IPS DF 6.9 (cell line): Measurements from ENCODE around the gene DIRAS2.

Experiments
- DNase-seq: peaks from one replicate; pipeline ENCODE4 v3.0.0-alpha.2; 2013; ENCODE audit warnings: low read depth, low spot score
- H3K27ac ChIP-seq: one replicate; pipeline ENCODE4 v1.5.1; 2013; ENCODE audit warnings: low read length, control low read depth
- H3K27me3 ChIP-seq: 2 replicates; pipeline ENCODE4 v1.6.1; 2013; ENCODE audit warnings: mild to moderate bottlenecking, low read length; ENCODE audit not compliant: control insufficient read depth, insufficient read depth
- H3K36me3 ChIP-seq: 2 replicates; pipeline ENCODE4 v1.6.1; 2013; ENCODE audit warnings: low read length; ENCODE audit not compliant: control insufficient read depth, insufficient read depth
- H3K4me1 ChIP-seq: 2 replicates; pipeline ENCODE4 v1.6.1; 2013; ENCODE audit warnings: low read length; ENCODE audit not compliant: control insufficient read depth, insufficient read depth
- H3K4me3 ChIP-seq: 2 replicates; pipeline ENCODE4 v1.5.1; 2013; ENCODE audit warnings: mild to moderate bottlenecking, low read length
- H3K9me3 ChIP-seq: 2 replicates; pipeline ENCODE4 v1.6.1; 2013; ENCODE audit warnings: low read length, inconsistent platforms; ENCODE audit not compliant: control insufficient read depth, insufficient read depth
- WGBS: extraction: QIAGEN DNeasy Blood & Tissue Kit; methylation state at CpG from one replicate; pipeline ENCODE4 v1.1.7; 2013; ENCODE audit warnings: mixed read lengths, missing lambda C conversion rate; ENCODE audit not compliant: insufficient read length, insufficient coverage; 5-methylcytosine and 5-hydroxymethylcytosine counted together

DIRAS2 gene

DNA sequence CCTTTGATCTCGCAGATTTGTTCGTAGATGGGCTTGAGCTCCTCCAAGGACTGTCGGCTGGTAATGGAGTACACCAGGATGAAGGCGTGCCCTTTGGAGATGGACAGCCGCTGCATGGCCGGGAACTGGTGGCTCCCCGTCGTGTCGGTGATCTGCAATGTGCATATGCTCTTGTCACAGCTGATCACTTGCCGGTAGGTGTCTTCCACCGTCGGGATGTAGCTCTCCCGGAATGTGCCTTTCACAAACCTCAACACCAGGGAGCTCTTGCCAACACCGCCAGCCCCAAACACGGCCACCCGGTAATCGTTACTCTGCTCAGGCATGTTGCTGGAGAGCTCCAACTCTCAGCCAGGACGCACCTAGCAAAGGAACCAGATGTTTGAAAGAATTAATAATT, 29.1 kb downstream of the DIRAS2 start:
- no peaks in the 10 kb centered on the region for H3K36me3 ChIP-seq
- H3K4me1 ChIP-seq = no peaks in the 10 kb centered on the region; the same call in 1 of the 2 replicates
- no peak for DNase-seq
- no peaks in the 10 kb centered on the region for H3K9me3 ChIP-seq
- no peak overlapping the region for H3K4me3 ChIP-seq
- H3K27me3 ChIP-seq = no peaks in the 10 kb centered on the region
- no peak overlapping the region for H3K27ac ChIP-seq
- no CpG with 5 or more reads among the region's 18 CpGs for WGBS

DNA sequence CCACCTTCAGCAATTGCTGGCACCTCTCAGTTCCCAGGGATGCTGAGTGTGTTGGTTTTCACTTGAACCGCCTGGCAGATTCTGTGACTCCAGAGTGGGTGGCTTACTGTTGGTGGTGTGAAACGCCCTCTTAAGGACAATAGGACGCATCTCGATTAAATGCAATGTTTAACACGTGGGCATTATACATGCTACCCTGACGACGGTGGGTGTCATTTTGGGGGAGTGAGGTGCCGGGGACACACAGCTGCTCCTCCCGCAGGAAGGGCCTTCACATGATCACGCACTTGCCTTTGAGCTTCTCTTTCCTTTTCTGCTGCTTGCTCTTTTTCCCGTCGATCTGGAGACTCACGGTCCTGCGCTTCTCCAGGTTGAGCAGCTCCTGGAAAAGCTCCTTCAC, 29.7 kb downstream of the DIRAS2 start:
- DNase-seq = no peak
- no peaks in the 10 kb centered on the region; the same call in 1 of the 2 replicates for H3K4me1 ChIP-seq
- H3K27me3 ChIP-seq = no peaks in the 10 kb centered on the region
- no peaks in the 10 kb centered on the region for H3K36me3 ChIP-seq
- no peak overlapping the region; the same call in 1 of the 2 replicates for H3K4me3 ChIP-seq
- no peak overlapping the region for H3K27ac ChIP-seq
- H3K9me3 ChIP-seq = no peaks in the 10 kb centered on the region
- no CpG with 5 or more reads among the region's 14 CpGs for WGBS

DNA sequence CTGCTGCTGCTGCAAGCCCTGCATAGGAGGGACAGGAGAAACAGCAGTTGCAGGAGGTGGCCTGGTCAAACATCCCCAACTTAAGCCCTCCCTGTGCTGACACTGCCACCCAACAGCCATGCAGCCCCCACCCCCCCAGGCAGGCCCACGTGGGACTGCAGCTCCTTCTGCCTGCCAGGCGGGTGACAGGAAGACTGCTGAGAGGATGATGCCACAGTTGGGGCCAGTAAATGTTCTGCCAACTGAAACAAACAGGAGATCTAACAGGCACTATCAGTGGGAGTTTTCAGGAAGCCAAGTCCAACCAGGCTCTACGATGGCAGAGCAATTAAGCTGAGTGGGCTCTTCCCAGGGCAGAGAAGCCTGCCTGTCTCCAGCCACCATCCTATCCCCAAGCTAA, 31.1 kb downstream of the DIRAS2 start:
- Histone ChIP-seq H3K27me3 (no peaks in the 10 kb centered on the region), H3K27ac (no peak overlapping the region), H3K4me3 (no peak overlapping the region), H3K4me1 (no peaks in the 10 kb centered on the region; the same call in 1 of the 2 replicates), H3K36me3 (no peaks in the 10 kb centered on the region), H3K9me3 (no peaks in the 10 kb centered on the region)
- WGBS = no CpG with 5 or more reads among the region's 3 CpGs
- DNase-seq = no peak

DNA sequence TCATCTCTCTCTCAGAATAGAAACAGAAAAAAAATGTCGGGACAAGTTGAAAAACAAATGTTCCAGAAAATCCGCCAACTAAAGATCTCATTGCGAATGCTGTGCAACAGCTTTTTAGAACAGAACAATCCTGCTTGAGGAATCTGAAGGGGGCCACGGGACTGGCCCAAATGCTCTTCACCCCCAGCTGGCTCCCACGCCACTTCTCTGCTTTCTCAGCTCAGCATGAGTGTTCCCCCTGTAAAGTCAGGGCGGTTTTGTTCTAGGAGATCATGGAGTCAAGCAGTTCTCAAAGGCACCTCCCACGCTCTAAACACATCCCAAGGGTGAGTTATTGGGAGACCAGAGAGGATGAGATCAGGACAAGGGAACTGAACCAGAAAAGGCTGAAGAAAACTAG, 31.5 kb downstream of the DIRAS2 start:
- Histone ChIP-seq H3K4me3 (no peak overlapping the region), H3K4me1 (no peaks in the 10 kb centered on the region; the same call in 1 of the 2 replicates), H3K9me3 (no peaks in the 10 kb centered on the region), H3K36me3 (no peaks in the 10 kb centered on the region), H3K27ac (no peak overlapping the region), H3K27me3 (no peaks in the 10 kb centered on the region)
- DNase-seq = no peak
- WGBS = no CpG with 5 or more reads among the region's 7 CpGs

DNA sequence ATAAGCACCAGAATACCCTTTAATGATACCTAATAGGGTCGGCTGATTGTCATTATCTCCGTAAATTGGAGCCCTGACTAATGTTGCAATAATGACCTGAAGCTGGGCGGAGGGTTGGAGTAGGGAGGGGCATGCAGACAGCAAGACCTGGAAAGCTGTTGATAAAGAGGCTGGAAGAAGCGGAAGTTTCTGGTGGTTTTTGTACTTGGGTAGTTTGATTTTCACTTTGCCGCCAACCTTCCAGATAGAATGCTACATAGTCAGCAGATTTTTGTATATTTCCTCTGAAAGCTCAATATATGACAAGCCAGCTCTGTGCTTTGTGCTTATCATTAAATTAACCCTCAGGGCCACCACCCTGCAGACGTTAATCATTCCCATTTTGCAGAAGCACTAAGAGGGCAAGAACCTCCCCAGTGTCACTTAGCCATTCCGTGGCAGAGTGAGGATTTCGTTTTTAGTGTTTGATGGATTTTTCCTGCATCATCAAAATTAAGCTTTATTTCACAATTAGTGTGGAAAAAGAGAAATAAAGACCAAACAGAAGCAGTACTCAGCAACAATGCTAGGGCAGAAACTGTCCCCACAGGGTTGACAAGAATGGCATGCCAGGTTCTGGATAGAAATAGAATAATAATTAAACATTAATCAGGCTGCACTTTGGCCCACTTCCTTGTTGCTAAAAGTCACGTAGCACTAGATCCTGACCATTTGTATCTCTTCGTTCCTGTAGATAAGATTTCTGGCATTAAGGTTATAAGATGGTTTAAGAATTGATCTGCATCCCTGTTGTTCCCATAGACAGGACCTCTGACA, 34.7 kb downstream of the DIRAS2 start:
- Histone ChIP-seq H3K4me3 (no peak overlapping the region), H3K9me3 (no peaks in the 10 kb centered on the region), H3K27ac (no peak overlapping the region), H3K36me3 (no peaks in the 10 kb centered on the region), H3K4me1 (no peaks in the 10 kb centered on the region), H3K27me3 (no peaks in the 10 kb centered on the region)
- DNase-seq = no peak
- no CpG with 5 or more reads among the region's 10 CpGs for WGBS

DNA sequence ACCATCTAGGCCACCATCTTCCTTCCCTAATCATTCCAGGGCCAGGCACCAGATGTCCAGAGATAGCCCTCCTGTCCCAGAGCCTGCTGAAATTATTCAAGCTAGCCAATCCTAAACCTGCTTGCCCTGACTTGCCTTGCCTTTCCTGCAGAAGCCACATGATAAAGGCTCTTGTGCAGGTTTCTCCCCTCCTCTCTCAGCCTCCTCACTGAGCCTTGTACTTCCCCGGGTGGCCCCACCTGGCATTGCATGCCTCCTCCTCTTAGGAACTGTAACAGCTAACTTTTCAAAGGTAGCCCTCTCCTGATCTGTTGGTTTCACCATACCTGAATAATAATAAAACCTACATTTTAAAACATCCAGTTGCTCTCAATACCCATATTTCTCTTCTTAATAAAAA, 42.6 kb downstream of the DIRAS2 start:
- H3K4me1 ChIP-seq = no peaks in the 10 kb centered on the region
- H3K27me3 ChIP-seq = no peaks in the 10 kb centered on the region
- no peak overlapping the region for H3K4me3 ChIP-seq
- H3K9me3 ChIP-seq = no peaks in the 10 kb centered on the region
- no peak for DNase-seq
- no peak overlapping the region for H3K27ac ChIP-seq
- no peaks in the 10 kb centered on the region for H3K36me3 ChIP-seq
- WGBS = no CpG with 5 or more reads among the region's 1 CpG

DNA sequence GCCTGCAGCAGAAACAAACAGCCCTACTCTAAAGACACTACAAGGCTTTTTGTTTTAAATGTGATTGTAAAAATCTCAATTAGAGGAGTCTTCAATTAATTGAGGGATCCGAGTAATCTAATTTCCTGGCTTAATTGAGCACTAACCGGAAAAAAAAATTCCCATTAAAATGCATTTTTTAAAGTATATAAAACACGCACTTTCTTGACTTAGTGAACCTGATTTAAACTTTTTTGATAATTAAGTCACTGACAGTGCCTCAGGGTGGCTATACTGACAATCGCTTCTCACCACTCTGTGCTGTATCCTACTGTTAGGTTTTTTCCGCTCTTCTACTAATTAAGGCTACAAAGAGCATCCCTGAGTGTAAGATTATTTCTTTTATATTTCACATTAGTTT, 44.4 kb downstream of the DIRAS2 start:
- no CpG with 5 or more reads among the region's 5 CpGs for WGBS
- H3K4me3 ChIP-seq = no peak overlapping the region
- no peaks in the 10 kb centered on the region for H3K27me3 ChIP-seq
- H3K36me3 ChIP-seq = no peaks in the 10 kb centered on the region
- H3K27ac ChIP-seq = no peak overlapping the region
- DNase-seq = no peak
- H3K4me1 ChIP-seq = no peaks in the 10 kb centered on the region
- no peaks in the 10 kb centered on the region for H3K9me3 ChIP-seq

DNA sequence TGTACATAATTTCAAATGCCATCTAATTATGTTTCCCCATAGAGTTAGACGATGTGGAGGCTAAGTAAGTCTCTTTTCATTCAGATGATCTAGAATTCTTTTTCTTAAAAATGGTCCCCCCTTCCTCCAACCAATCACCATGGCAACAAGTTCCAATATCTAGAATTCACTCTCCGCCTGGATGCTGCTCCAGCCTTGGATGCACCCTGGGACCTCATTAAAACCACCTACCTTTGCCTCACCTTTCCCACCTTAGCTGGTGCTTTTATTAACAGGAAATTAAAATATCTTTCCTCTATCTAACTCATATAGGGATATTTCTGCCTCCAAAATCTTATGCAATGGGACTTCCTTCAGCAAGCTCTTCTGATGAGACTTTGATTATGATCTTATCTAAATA, 49.0 kb downstream of the DIRAS2 start:
- no peak for DNase-seq
- no peaks in the 10 kb centered on the region for H3K4me1 ChIP-seq
- H3K27me3 ChIP-seq = no peaks in the 10 kb centered on the region
- no peak overlapping the region for H3K4me3 ChIP-seq
- no peaks in the 10 kb centered on the region for H3K9me3 ChIP-seq
- no CpG with 5 or more reads among the region's 2 CpGs for WGBS
- no peaks in the 10 kb centered on the region for H3K36me3 ChIP-seq
- no peak overlapping the region for H3K27ac ChIP-seq

DNA sequence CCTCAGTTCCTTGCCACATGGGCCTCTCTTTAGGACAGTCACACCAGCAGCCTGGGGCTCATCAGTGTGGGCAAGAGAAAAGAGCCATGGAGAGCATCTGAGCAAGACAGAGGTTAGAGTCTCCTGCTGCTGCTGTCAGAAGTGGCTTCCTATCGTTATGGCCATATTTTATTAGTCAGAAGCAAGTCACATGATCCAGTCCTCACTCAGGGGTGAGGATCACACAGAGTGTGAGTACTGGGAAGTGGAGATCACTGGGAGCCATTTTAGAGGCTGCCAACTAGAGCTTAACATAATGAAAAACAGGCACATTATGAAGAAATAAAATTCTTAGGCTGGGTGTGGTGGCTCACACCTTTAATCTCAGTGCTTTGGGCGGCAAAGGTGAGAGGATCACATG, 62.0 kb downstream of the DIRAS2 start:
- no peaks in the 10 kb centered on the region for H3K27me3 ChIP-seq
- no peak overlapping the region for H3K4me3 ChIP-seq
- H3K4me1 ChIP-seq = no peaks in the 10 kb centered on the region
- no peaks in the 10 kb centered on the region for H3K9me3 ChIP-seq
- no peaks in the 10 kb centered on the region for H3K36me3 ChIP-seq
- no peak overlapping the region for H3K27ac ChIP-seq
- no CpG with 5 or more reads among the region's 2 CpGs for WGBS
- DNase-seq = no peak

DNA sequence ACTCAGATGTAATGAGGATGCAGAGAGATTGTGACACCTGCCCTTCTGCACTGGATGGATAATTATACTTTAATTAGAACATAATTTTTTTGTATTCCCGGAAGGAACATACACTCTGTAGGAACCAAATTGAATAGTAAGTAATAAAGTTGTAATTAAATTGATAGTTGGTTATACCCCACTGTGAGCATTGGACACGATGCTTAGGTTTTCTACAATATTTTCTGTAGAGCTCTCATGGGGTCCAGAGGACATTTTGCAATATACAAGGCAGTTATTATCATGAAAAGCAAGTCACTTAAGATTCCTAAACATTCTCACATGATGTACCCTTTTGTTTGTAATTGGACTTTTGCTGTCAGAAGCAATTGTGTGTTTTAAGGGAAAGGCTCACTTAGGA, 63.4 kb downstream of the DIRAS2 start:
- no peak for DNase-seq
- Histone ChIP-seq H3K4me3 (no peak overlapping the region), H3K27ac (no peak overlapping the region), H3K9me3 (no peaks in the 10 kb centered on the region), H3K27me3 (no peaks in the 10 kb centered on the region), H3K36me3 (no peaks in the 10 kb centered on the region), H3K4me1 (no peaks in the 10 kb centered on the region)
- no CpG with 5 or more reads among the region's 2 CpGs for WGBS
